Measurements from ENCODE around the gene SHISAL2B. TPM values are rescaled to one million over a fixed set of nuclear protein-coding genes. Genes with fewer than 3 reads are reported as not detected.
"Not testable (repeated sequence)": the region's sequence is repeated elsewhere in the genome, so short reads cannot be mapped to it uniquely, and the experiment has no call there.

Gene SHISAL2B
- polyA plus RNA-seq, 1 donor: 0.27 TPM

DNA sequence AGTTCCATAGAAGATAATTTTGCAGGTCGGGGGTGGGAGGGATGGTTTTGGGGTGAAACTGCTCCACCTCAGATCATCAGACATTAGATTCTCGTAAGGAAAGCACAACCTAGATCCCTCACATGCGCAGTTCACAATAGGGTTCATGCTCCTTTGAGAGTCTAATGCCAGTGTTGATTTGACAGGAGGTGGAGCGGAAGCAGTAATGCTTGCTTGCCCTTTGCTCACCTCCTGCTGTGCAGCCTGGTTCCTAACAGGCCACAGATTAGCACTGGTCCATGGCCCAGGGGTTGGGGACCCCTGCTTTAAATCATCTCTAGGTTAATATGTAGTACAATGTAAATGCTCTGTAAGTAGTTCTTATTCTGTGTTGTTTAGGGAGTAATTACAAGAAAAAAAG, 10.5 kb downstream of the SHISAL2B start:
- DNase-seq: no peak

DNA sequence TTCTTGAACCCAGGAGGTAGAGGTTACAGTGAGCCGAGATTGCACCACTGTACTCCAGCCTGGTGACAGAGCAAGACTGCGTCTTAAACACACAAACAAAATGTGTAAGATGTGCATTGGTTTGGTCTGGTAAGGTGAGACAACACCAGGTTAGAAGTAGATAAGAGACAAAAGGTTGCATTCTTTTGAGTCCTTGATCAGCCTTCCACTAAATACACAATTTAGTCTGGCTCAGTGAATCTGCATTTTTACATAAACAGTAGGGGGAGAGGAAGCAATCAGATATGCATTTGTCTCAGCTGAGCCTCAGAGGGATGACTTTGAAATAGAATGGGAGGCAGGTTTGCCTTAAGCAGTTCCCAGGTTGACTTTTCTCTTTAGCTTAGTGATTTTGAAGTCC, 15.8 kb downstream of the SHISAL2B start:
- DNase-seq: not testable (repeated sequence)

DNA sequence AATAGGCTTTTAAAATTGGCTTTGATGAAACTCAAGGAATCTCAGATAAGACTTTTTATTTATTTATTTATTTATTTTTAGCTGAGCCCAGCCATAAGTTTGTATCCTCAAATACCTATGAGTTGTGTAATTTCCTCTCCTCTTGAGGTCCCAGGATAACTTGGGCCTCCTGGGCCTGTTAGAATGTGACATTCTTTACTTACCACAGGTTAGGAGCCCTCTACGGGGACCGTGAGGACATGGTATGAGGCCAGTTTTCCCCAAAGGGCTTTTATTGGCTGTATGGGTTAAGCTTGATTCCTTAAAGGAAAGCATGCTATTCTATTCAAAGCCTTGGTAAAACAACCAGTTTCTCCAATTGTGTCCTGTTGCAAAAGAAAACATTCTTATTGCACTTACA, 16.9 kb downstream of the SHISAL2B start:
- DNase-seq: no peak

DNA sequence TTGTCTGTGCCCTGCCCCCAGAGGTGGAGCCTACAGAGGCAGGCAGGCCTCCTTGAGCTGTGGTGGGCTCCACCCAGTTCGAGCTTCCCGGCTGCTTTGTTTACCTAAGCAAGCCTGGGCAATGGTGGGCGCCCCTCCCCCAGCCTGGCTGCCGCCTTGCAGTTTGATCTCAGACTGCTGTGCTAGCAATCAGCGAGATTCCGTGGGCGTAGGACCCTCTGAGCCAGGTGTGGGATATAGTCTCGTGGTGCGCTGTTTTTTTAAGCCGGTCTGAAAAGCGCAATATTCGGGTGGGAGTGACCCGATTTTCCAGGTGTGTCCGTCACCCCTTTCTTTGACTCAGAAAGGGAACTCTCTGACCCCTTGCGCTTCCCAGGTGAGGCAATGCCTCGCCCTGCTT, 24.2 kb downstream of the SHISAL2B start:
- DNase-seq: not testable (repeated sequence)

DNA sequence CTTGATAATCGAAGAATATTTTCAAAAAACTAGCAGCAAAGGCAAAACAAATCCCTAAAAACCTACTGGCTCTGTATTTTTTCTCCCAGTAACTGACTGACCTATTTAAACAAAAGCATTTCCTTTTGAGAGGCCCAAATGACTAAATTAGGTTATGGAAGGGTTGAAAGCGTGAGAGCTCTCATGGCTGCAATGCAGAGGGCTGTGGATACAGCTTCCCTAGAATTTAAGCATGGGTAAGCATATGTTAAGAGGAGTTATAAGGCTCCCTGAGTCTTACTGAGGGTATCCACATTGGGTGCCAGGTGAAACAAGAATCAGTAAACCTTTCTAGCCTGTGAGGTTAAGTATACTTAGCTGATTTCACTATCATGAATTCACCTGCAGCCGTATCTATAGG, 32.3 kb downstream of the SHISAL2B start:
- no peak for DNase-seq

DNA sequence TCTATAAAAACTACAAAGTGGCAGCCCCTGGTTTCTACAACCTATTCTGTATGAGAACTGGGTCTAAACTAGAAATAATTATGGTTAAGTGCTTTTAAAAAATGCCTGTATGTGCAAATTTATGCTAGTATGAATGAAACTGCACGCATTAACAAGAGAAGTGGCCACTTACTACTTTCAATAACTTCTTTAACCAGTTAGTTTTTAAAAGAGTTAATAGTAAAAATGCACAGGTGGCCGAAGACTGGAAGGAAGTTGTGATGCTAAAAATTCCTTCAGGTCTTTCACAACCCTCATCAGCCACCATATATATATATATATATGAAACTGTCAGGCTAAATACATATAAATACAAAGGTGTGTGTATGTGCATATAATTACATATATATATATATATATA, 36.8 kb downstream of the SHISAL2B start:
- no peak for DNase-seq

DNA sequence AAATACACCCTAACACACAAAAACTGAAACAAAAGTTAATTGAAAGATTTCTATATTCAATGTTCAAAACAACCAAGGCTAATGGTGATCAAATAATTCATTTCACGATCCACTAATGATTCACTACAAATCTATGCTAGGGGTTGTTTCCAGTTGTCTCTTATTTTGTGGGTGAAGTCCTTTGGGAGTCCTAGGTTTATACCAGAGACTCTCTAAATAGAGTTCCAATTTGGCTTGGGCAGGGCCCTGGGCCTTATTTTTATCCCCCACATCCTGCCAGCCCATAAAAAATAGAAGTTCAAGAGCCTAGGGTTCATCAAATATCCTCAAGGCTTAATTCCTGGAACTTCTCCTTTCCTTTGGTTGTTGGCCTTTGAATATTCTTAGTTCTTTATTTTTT, 52.1 kb downstream of the SHISAL2B start:
- DNase-seq: no peak

DNA sequence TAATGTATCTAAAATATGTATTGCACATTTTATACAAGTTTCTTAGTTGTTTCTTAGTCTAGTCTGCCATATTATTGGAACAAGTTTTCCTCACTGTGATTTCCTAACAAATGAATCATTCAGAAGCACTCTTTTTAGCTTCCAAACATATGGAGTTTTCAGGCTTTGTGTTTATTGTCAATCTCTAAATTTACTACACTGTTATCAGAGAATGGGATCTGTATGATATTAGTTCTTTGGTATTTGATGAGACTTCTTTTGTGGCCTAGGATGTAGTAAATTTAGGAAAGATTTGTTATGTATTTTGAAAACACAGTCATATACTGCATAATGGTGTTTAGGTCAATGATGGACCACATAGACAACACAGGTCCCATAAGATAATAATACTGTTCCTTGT, 52.5 kb downstream of the SHISAL2B start:
- DNase-seq: no peak

DNA sequence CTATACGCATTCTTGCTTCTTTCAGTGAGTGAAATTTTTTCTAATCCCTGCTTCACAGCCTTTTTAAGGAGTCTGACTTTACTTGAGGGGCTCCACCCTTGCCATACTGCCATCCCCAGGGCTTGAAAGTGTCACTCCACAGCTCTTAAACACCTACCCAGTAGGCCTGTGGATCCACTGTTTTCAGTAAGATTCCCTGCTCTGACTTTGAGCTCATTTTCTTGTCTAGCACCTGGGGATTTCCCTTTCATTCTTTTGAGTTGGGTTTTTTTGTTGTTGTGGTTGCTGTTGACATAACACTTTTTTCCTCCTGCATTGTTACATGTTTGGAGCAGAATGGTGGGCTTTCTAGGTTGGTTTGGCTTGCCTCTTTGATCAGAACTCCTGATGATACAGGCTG, 54.6 kb downstream of the SHISAL2B start:
- DNase-seq: no peak

DNA sequence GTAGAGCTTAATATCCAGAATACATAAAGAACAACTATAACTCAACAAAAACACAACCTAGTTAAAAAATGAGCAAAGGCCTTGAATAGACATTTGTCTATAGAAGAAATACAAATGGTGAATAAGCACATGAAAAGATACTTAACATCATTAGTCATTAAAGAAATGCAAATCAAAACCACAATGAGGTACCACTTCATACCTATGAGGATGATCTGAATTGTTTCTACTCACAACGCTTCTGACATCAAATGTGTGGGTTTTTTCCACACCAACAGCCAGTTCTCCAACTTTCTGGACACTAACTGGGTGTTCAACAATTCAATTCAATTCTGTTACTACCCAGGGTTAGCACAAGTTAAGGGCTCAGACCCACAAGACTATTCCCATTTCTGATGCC, 56.1 kb downstream of the SHISAL2B start:
- DNase-seq: no peak

DNA sequence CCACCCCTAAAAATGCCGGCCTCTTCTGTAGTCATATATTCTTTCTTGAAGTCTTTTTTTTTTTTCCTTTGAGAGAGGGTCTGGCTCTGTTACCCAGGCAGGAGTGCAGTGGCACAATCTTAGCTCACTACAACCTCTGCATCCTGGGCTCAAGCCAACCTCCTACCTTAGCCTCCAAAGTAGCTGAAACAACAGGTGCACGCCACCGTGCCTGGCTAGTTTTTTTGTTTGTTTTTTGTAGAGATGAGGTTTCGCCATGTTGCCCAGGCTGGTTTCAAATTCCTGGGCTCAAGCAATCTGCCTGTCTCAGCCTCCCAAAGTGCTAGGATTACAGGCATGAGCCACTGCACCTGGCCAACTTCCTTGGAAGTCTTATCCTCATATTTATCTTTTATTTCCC, 59.1 kb downstream of the SHISAL2B start:
- DNase-seq: no peak

DNA sequence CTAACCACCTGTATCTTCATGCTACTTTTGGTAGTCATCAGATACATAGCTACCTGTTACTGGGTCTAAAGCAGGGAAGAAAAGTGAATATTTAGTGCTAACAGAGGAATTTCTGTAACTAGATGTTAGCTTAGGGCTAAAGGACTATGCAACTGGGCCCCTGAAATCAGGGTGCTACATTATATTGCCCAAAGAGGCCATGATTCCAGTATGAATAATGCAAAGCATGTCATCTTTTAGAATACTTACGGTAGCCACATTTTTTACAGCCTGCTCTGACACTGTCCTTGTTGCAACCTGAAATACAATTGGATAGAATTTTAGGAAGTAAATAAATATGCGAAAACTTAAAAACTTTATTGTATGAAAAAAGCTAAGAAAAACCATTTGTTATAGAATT, 63.8 kb downstream of the SHISAL2B start:
- DNase-seq: no peak

DNA sequence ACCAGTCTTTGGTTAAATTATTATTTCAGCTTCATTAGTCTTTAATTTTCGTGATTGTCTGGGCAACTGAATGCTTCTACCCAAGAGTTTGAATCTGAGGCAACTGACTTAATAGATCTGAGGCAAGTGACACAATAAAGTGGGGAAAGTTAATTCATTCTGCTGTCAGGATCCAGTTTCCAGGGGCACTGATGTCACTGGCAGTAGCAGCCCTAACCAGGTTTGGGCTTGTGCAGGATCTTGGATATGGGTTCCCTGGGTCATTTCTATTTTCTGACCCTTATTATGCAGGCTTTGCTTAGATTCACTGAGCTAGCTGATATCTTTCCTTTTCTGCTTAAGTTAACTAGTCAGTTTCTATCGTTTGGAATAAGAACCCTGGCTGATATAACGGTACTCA, 68.6 kb downstream of the SHISAL2B start:
- no peak for DNase-seq

DNA sequence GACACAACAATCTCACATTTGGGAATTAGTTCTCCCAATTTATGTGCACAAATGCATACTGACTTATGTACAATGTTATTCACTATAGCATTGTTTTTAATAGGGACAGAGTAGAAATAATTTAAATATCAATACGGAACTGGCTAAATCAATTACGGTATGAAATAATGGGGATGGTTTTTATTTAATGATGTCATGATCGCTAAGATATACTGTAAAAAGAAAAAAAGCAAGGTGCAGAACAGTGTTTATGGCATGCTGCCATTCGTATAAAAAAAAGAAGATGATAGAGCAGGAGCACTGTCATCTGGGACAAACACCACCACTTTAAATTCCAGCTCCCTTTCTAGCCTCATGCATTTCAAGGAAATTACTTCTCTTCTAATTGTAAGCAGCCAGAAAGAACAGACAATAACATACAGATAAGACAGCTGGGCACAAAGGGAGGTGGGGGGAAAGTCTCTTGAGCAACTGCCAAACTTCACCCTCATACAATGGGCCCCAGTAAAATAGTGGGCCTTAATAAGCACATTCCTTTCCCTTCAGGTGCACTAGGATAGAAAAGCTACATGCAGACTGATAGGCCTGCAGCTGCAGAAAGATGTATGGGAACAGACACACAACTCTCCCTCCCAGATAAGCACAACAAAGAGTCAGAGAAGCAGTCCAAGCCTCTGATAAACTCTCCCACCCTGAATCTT, 69.8 kb downstream of the SHISAL2B start:
- DNase-seq: no peak

DNA sequence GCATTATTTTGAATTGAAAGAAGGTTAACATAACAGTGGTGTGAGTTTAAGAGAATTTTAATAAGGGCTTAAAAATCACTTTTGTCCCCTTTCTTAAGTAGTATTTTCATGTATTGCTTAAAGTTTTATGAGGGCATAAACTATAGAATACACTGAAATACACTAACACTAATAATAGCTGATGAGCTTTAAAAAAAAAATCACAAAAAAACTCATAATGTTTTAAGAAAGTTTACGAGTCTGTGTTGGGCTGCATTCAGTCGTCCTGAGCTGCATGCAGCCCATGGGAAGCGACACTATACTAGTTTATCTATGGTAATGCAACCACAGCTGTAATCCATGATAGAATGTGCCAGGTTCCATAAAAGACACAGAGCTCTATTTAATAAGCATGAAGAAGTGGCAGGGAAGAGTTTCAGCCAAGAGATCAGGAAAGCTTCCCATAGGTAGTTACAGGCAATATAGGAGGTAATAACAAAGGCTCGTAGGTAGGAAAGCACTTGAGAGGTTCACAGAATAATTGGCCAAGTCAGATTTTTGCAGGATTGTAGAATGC, 73.7 kb downstream of the SHISAL2B start:
- DNase-seq: no peak

DNA sequence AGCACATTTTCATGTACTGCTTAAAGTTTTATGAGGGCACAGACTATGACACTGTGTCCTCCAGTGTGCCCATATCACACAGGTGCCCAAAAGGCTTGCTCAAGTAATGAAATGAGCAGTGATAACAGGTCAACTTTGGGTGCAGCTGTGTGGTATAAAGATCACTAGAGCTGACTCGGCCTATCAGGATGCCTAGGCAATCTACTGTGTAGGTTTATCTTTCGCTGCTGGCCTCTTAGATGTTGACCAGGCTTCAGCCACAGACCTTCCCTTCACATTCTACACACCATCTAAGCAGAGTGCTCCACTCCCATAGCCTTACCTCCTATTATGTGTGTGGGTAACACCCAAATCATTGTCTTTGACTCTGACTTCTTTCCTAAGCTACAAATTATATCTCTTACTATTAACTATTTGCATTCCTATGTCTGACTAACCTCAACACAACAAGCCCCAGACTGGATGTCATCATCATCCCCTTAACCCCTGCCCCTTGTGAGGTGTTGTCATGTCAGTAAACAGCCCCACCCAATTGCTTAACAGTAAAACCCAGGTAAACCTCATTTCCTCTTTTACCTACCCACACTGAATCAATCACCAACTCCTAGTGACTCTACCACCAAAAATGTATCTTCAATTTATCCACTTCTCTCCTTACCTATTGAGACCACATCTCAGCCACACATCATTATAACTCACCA, 75.7 kb downstream of the SHISAL2B start:
- DNase-seq: no peak

DNA sequence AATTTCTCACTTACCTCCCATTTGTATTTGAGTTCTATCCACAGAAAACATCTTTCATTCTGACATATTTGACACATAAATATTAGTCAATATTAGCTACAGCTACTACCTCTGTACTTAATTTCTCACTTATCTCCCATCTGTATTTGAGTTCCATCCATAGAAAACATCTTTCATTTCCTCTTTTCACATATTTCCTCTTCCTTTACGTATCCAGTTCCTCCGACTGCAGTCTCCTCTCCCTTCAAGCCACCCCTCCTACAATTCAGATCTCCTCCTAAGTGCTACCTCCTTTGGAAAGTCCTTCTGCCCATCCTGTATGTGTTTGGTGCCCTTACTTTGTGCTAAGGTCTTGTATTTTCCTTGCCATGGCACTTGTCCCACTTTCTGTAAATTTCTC, 76.6 kb downstream of the SHISAL2B start:
- no peak for DNase-seq

Other genes starting within 250 kb of the SHISAL2B start
- 9.5 TPM for gene RGS7BP, start 184.5 kb upstream of the SHISAL2B start, polyA plus RNA-seq (ENCODE audit: insufficient read length)
- gene SREK1IP1, start 78.2 kb downstream of the SHISAL2B start, polyA plus RNA-seq (ENCODE audit: insufficient read length): 26.5 TPM
- gene CWC27, start 78.4 kb downstream of the SHISAL2B start, polyA plus RNA-seq (ENCODE audit: insufficient read length): 38.6 TPM

All from left kidney (tissue), 2 donors.